ENCODE data around the gene SMARCA1.

Gene SMARCA1

GRCh38 chrX:129433945-129434344 is 89.3 kb downstream of the SMARCA1 start:
- Mint-ChIP-seq H3K9me3 (no peaks in the 10 kb centered on the region), H3K27me3 (no peaks in the 10 kb centered on the region), H3K4me3 (no peak overlapping the region), H3K4me1 (no peaks in the 10 kb centered on the region), H3K27ac (no peak overlapping the region)
- DNase-seq (no peak), ATAC-seq (no peak)

DNA sequence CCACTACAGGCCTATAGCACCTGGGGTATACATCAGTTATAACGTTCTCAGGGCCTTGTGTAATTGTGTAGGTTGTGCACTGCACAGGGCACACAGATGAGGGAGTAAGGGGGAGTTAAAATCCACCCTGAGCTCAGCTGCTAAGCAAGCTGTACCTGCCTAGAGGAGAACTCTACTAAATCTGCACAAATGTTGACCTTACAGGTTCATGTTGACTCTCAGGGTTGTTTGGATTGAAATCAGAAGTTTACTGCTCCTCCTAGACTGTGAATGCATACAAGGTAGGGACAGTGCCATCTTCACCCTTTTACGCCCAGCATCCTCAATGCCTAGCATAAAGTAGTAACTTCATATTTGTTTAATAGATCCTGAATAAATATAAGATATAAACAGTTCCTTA is 89.8 kb downstream of the SMARCA1 start:
- no peak overlapping the region for H3K4me3 Mint-ChIP-seq
- no peaks in the 10 kb centered on the region for H3K9me3 Mint-ChIP-seq
- no peak for DNase-seq
- no peaks in the 10 kb centered on the region for H3K27me3 Mint-ChIP-seq
- no peak for ATAC-seq
- H3K27ac Mint-ChIP-seq, result no peak overlapping the region
- no peaks in the 10 kb centered on the region for H3K4me1 Mint-ChIP-seq

- H3K27ac Mint-ChIP-seq, result no peak overlapping the region
- ATAC-seq (no peak), DNase-seq (no peak)
- no peak overlapping the region for H3K4me3 Mint-ChIP-seq
- no peaks in the 10 kb centered on the region for H3K27me3 Mint-ChIP-seq
- H3K4me1 Mint-ChIP-seq, result no peaks in the 10 kb centered on the region
- H3K9me3 Mint-ChIP-seq, result peaks cover 5 to 6% of the 10 kb centered on the region in 2 donors
Measured at GRCh38 chrX:129427267-129427666, 96.0 kb downstream of the SMARCA1 start.

DNA sequence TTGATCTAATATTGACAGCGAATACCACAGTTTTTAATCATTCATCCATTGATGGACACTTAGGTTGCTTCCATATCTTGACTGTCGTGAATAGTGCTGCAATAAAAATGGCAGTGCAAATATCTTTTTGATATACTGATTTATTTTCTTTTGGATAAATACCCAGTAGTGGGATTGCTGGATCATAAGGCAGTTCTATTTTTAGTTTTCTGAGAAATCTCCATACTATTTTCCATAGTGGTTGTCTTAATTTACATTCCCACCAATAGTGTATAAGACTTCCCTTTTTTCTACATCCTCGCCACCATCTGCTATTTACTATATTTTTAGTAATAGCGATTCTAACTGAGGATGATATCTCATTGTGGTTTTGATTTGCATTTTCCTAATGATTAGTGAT is 100.1 kb downstream of the SMARCA1 start:
- Mint-ChIP-seq H3K27ac (no peak overlapping the region), H3K4me1 (no peaks in the 10 kb centered on the region), H3K9me3 (peaks cover 8 to 9% of the 10 kb centered on the region in 2 donors), H3K4me3 (no peak overlapping the region), H3K27me3 (no peaks in the 10 kb centered on the region)
- ATAC-seq (no peak), DNase-seq (no peak)

- Mint-ChIP-seq H3K4me1 (no peaks in the 10 kb centered on the region), H3K27me3 (no peaks in the 10 kb centered on the region), H3K27ac (no peak overlapping the region), H3K9me3 (no peaks in the 10 kb centered on the region), H3K4me3 (no peak overlapping the region)
- no peak for ATAC-seq
- no peak for DNase-seq
Measured at GRCh38 chrX:129404670-129405008, 118.7 kb downstream of the SMARCA1 start.

DNA sequence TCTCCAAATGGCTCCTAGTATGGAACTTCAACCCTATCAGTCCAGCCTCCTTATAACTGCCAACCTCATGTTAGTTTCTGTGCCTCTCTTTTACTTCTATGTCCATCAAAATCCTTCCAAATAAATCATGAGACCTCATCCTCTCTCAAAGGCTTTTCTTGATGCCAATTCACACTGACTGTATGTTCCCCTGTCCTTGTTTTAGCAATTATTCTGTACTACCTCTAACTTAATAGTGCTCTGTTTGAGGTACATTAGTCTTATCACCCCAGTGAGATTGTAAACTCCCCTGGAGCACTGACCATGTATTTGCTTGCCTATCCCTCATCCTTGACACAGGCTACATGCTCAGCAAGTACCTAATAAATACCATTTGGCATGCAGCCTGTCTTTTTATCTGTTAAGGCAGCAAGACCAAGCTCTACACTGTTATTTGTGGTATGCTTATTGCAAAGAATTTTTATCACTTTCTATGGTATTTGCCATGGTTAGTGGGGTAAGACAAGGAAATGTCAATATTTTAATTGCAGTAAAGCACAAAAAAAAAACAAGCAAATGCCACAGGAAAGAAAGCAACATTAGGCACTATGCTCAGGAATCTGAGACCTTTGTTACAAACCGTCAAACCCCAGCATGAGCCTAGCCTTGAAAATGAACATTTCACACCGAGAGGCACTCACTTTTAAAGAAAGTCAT is 119.2 kb downstream of the SMARCA1 start:
- no peaks in the 10 kb centered on the region for H3K9me3 Mint-ChIP-seq
- DNase-seq, result no peak
- H3K4me1 Mint-ChIP-seq, result no peaks in the 10 kb centered on the region
- H3K4me3 Mint-ChIP-seq, result no peak overlapping the region
- no peak for ATAC-seq
- no peaks in the 10 kb centered on the region for H3K27me3 Mint-ChIP-seq
- H3K27ac Mint-ChIP-seq, result no peak overlapping the region

All from stimulated activated naive CD8-positive, alpha-beta T cell treated with anti-CD3 and anti-CD28 coated beads, Interleukin-15, amount 100 ng/mL, for 72 hours (primary cell).